Measurements from ENCODE around the gene TRIM72. TPM values are rescaled to one million over a fixed set of nuclear protein-coding genes. Genes with fewer than 3 reads are reported as not detected.

TRIM72 gene
- total and polyA plus RNA-seq, 2 of the 8 experiments (the other 6 are each of a cell fraction or from before 2014, with no cell fraction given): 0.57 to 2.1 TPM

DNA sequence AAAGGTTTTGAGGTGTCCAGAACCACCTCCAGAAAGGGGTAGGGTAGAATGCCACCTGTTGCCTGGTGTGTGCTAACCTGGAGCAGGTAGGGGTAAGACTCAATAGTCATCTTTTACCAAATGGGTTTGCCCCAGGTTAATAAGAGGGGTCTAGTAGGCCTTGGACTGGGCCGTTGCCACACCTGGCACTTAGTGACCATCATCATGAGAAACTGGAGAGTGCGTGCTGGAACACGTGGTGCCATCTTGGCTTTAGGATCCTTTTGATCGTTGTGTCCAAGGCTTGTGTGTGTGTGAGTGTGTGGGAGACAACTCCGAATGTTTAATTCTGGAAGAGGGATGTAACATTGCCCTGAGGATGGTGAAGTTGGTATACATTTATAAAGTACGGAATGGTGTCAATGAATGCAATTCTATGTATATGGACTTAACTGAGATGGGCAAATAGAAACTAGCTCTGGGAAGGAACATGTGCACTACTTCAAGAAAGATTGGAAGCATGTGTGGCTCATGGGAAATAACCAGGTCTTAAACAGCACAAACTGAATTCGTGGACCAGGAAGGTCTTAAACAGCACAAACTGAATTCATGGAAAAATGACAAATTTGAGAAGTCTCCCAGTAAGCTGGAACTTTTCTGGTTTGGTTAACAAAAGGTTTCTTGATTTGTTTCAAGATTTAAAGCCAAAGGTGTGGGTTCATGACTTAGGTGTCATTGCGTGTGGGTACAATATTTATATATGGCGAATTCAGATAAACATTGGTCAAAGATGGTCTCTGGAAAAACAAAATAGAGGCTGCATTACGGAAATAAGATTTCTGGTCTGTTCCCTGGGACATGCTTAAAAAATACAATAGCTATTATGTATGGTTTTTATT lies 26.8 kb upstream of the TRIM72 start:
- Histone ChIP-seq H2BK15ac (ENCODE audit: low read length) (no peak overlapping the region), H3K18ac (ENCODE audit: extremely low read depth, low read length) (no peak overlapping the region), H2AK5ac (ENCODE audit: low read depth, low read length) (no peak overlapping the region), H3K23ac (ENCODE audit: insufficient read length) (no peak overlapping the region), H3K4me2 (ENCODE audit: insufficient read depth in 1 of 2, low read depth in 2 of 2, low read length in 2 of 2) (no peak overlapping the region), H3K4ac (replicated peaks; ENCODE audit: insufficient read length, low read depth, low read length) (no peak overlapping the region), H3K79me1 (ENCODE audit: low read depth, low read length) (peaks cover 15% of the 10 kb centered on the region), H3K4me1 (replicated peaks in 1 of 4; ENCODE audit: control insufficient read depth in 3 of 4, insufficient read depth in 4 of 4, low read length in 3 of 4) (peaks cover 0 to 4% (median 1%) of the 10 kb centered on the region in 4 experiments; a peak in 5 of 7 replicates), H4K91ac (replicated peaks; ENCODE audit: insufficient read length, low read length) (no peak overlapping the region), H3K36me3 (ENCODE audit: control insufficient read depth in 2 of 4, insufficient read depth in 4 of 4, low read length in 3 of 4) (peaks cover 83 to 100% (median 96%) of the 10 kb centered on the region in 4 experiments), H3K14ac (ENCODE audit: insufficient read length) (no peak overlapping the region), H4K5ac (ENCODE audit: insufficient read length, low read depth, low read length) (no peak overlapping the region), H2BK20ac (ENCODE audit: low read length) (no peak overlapping the region), H3K27me3 (replicated peaks in 1 of 4; ENCODE audit: control insufficient read depth in 3 of 4, extremely low read depth in 1 of 4, insufficient read depth in 3 of 4, low read length in 3 of 4) (no peaks in the 10 kb centered on the region), H2BK12ac (ENCODE audit: low read depth, low read length) (no peak overlapping the region), H3K79me2 (ENCODE audit: control insufficient read depth in 1 of 2, insufficient read depth in 2 of 2, low read length in 2 of 2) (peaks cover 24 to 83% of the 10 kb centered on the region in 2 experiments), H3K23me2 (ENCODE audit: low read depth, low read length) (0 out of 2 replicates have a peak, but pooled peaks cover 3% of the 10 kb centered on the region), H2BK5ac (ENCODE audit: low read depth, low read length) (no peak overlapping the region), H3K56ac (replicated peaks; ENCODE audit: insufficient read length, low read depth, low read length) (no peak overlapping the region), H3K27ac (ENCODE audit: low read depth, low read length) (no peak overlapping the region), H2AFZ (ENCODE audit: low read length) (no peak overlapping the region), H4K20me1 (replicated peaks in 1 of 2; ENCODE audit: control insufficient read depth in 1 of 2, insufficient read depth in 2 of 2, low read length in 2 of 2) (peaks cover 36 to 62% of the 10 kb centered on the region in 2 experiments), H2BK120ac (replicated peaks; ENCODE audit: low read depth, low read length) (no peak overlapping the region), H3K9me3 (ENCODE audit: insufficient read depth in 2 of 2, low read depth in 1 of 2, low read length in 1 of 2) (no peaks in the 10 kb centered on the region), H3K9ac (replicated peaks in 1 of 4; ENCODE audit: extremely low read depth in 1 of 4, low read depth in 3 of 4, low read length in 3 of 4) (no peak overlapping the region), H4K8ac (ENCODE audit: extremely low read depth, insufficient read depth, low read length) (no peak overlapping the region), H3K4me3 (ENCODE audit: extremely low read depth in 1 of 4, insufficient read depth in 2 of 4, low read depth in 3 of 4, low read length in 4 of 4) (no peak overlapping the region)
- DNase-seq (ENCODE audit: low read depth in 1 of 2, low spot score in 2 of 2) (no peak), FAIRE-seq (no peak)
- POLR2A ChIA-PET (ENCODE audit: partially characterized antibody): interaction anchor here (0.7 to 6.9 kb wide), 17 partner anchors 10 to 256 kb away, joined by 3 to 407 read pairs (median 5); partner anchors contain the start of genes FUS, KAT8, PRSS8 and PYCARD
- CTCF ChIA-PET (ENCODE audit: partially characterized antibody): interaction anchor here (1.0 kb wide), 1 partner anchor 45 kb away, joined by 3 read pairs; no protein-coding TSS in a partner anchor
- 90% methylated on average over 10 of the region's 10 CpGs; no CpG with 5 or more reads in 1 of the 2 experiments for WGBS, 2 experiments (ENCODE audit: extremely low coverage in 1 of 2, insufficient coverage in 1 of 2, insufficient read length in 1 of 2, insufficient replicate concordance in 2 of 2, low coverage in 1 of 2, low lambda C conversion rate in 2 of 2, missing lambda C conversion rate in 1 of 2)
- TF ChIP-seq POU5F1 (IDR thresholded peaks at IDR 0.05; ENCODE audit: low read depth, low read length) (no peak), POLR2A (IDR thresholded peaks at IDR 0.05; ENCODE audit: control extremely low read depth in 1 of 2, low read depth in 2 of 2, low read length in 2 of 2) (peak; percentile 40 to 74; a peak in 2 of 3 replicates), SP2 (IDR thresholded peaks at IDR 0.05; ENCODE audit: low read length) (no peak), KDM5A (IDR thresholded peaks at IDR 0.05; ENCODE audit: low read length) (no peak), NRF1 (IDR thresholded peaks at IDR 0.05; ENCODE audit: low read depth, low read length) (no peak), BACH1 (IDR thresholded peaks at IDR 0.05; ENCODE audit: low read length) (no peak), MAFK (IDR thresholded peaks at IDR 0.05; ENCODE audit: low read depth, low read length) (no peak), RNF2 (IDR thresholded peaks at IDR 0.05; ENCODE audit: borderline replicate concordance, low read depth, low read length, missing control alignments, poor library complexity, severe bottlenecking) (no peak), HDAC2 (IDR thresholded peaks at IDR 0.05; ENCODE audit: borderline replicate concordance in 1 of 2, low read depth in 2 of 2, low read length in 2 of 2) (no peak), POLR2AphosphoS5 (IDR thresholded peaks at IDR 0.05; ENCODE audit: low read depth, low read length) (peak; percentile 92)

Measured in H1 (cell line).